HL-60 (cell line): ENCODE data around the gene UNC13B.

Experiments
- DNase-seq, 2 experiments: peaks; one replicate each; pipeline ENCODE4 v3.0.0-alpha.2; 2010 to 2020; ENCODE audit warnings: low read depth in 1 of 2, low spot score in 1 of 2
- H3K27ac ChIP-seq: fragments of 250-450 bp; sonication (Bioruptor Pico); replicated peaks from 2 replicates; pipeline ENCODE4 v1.5.1; 2020; ENCODE audit warnings: mild to moderate bottlenecking, moderate library complexity
- H3K27me3 ChIP-seq: fragments of 250-450 bp; sonication (Bioruptor Pico); 2 replicates; pipeline ENCODE4 v1.5.1; 2021; ENCODE audit warnings: mild to moderate bottlenecking, moderate library complexity; ENCODE audit not compliant: insufficient read depth, poor library complexity, severe bottlenecking
- H3K4me3 ChIP-seq: replicated peaks from 2 replicates; pipeline ENCODE4 v1.5.1; 2011; ENCODE audit warnings: mild to moderate bottlenecking, control low read depth, low read length; ENCODE audit not compliant: insufficient read depth
- CTCF ChIP-seq: IDR thresholded peaks from one replicate; pipeline ENCODE4 v1.5.1; 2011; ENCODE audit warnings: low read length, control low read depth, inconsistent platforms; ENCODE audit not compliant: insufficient read depth
- GABPA ChIP-seq: IDR thresholded peaks from 2 replicates; pipeline ENCODE4 v1.6.1; 2012; ENCODE audit warnings: low read depth
- POLR2AphosphoS5 ChIP-seq: IDR thresholded peaks from 2 replicates; pipeline ENCODE4 v1.6.1; 2012; ENCODE audit warnings: low read depth
- REST ChIP-seq: IDR thresholded peaks from 2 replicates; pipeline ENCODE4 v1.6.1; 2012; ENCODE audit warnings: low read depth; ENCODE audit not compliant: insufficient replicate concordance
- SPI1 ChIP-seq: IDR thresholded peaks from 2 replicates; pipeline ENCODE4 v1.6.1; 2012; ENCODE audit warnings: low read depth, mild to moderate bottlenecking, borderline replicate concordance

The UNC13B gene

GRCh38 chr9:35422753-35423152, 260.9 kb downstream of the UNC13B start:
- Histone ChIP-seq H3K27ac (no peak overlapping the region), H3K27me3 (peaks cover 2% of the 10 kb centered on the region), H3K4me3 (no peak overlapping the region)
- no peak for TF ChIP-seq SPI1
- TF ChIP-seq GABPA = no peak
- TF ChIP-seq CTCF = no peak
- no peak for TF ChIP-seq POLR2AphosphoS5
- TF ChIP-seq REST = no peak
- no peak for DNase-seq

- TF ChIP-seq GABPA = no peak
- TF ChIP-seq POLR2AphosphoS5 = no peak
- no peak for TF ChIP-seq CTCF
- H3K4me3 ChIP-seq = no peak overlapping the region
Observed at GRCh38 chr9:35423499-35423898, 261.7 kb downstream of the UNC13B start.

GRCh38 chr9:35424356-35425352, 262.8 kb downstream of the UNC13B start:
- Histone ChIP-seq H3K4me3 (no peak overlapping the region), H3K27ac (no peak overlapping the region), H3K27me3 (peaks cover 2% of the 10 kb centered on the region)
- no peak for DNase-seq
- TF ChIP-seq GABPA (no peak), REST (no peak)

More at GRCh38 chr9:35423499-35423898, 261.7 kb downstream of the UNC13B start:
- DNase-seq = no peak
- H3K27ac ChIP-seq = no peak overlapping the region
- peaks cover 2% of the 10 kb centered on the region for H3K27me3 ChIP-seq

- DNase-seq = no peak
- TF ChIP-seq CTCF (no peak), SPI1 (no peak), POLR2AphosphoS5 (no peak), GABPA (no peak), REST (no peak)
- H3K27ac ChIP-seq = no peak overlapping the region
- no peak overlapping the region for H3K4me3 ChIP-seq
- H3K27me3 ChIP-seq = peaks cover 2% of the 10 kb centered on the region
Observed at GRCh38 chr9:35426627-35427026, 264.8 kb downstream of the UNC13B start.
